ENCODE data around the gene SSC5D.

The SSC5D gene

GRCh38 chr19:55473225-55474012, 14.8 kb upstream of the SSC5D start:
- TF ChIP-seq REST (IDR thresholded peaks at IDR 0.05; ENCODE audit: insufficient read depth in 1 of 2, low read depth in 2 of 2, low read length in 2 of 2) (no peak), FOXP2 (optimal IDR thresholded peaks at IDR 0.05; ENCODE audit: borderline replicate concordance, extremely low read depth, extremely low read length, insufficient read depth) (no peak), SIN3A (IDR thresholded peaks at IDR 0.05; ENCODE audit: borderline replicate concordance, insufficient read depth, low read length) (no peak), TAF1 (IDR thresholded peaks at IDR 0.05; ENCODE audit: borderline replicate concordance, insufficient read depth, low read length) (no peak), POLR2AphosphoS5 (IDR thresholded peaks at IDR 0.05; ENCODE audit: low read depth, low read length) (no peak)

GRCh38 chr19:55474269-55475265, 13.7 kb upstream of the SSC5D start:
- TF ChIP-seq FOXP2 (optimal IDR thresholded peaks at IDR 0.05; ENCODE audit: borderline replicate concordance, extremely low read depth, extremely low read length, insufficient read depth), result no peak
- no peak for TF ChIP-seq TAF1 (IDR thresholded peaks at IDR 0.05; ENCODE audit: borderline replicate concordance, insufficient read depth, low read length)
- TF ChIP-seq REST (IDR thresholded peaks at IDR 0.05; ENCODE audit: insufficient read depth in 1 of 2, low read depth in 2 of 2, low read length in 2 of 2), result no peak
- TF ChIP-seq SIN3A (IDR thresholded peaks at IDR 0.05; ENCODE audit: borderline replicate concordance, insufficient read depth, low read length), result no peak
- TF ChIP-seq POLR2AphosphoS5 (IDR thresholded peaks at IDR 0.05; ENCODE audit: low read depth, low read length), result no peak

- TF ChIP-seq FOXP2 (optimal IDR thresholded peaks at IDR 0.05; ENCODE audit: borderline replicate concordance, extremely low read depth, extremely low read length, insufficient read depth) (peak; percentile 79), REST (IDR thresholded peaks at IDR 0.05; ENCODE audit: insufficient read depth in 1 of 2, low read depth in 2 of 2, low read length in 2 of 2) (0 out of 4 replicates have a peak, but pooled peaks of 1 of the 2 experiments have one; percentile 4), POLR2AphosphoS5 (IDR thresholded peaks at IDR 0.05; ENCODE audit: low read depth, low read length) (peak; percentile 29; the same call in 1 of the 2 replicates), TAF1 (IDR thresholded peaks at IDR 0.05; ENCODE audit: borderline replicate concordance, insufficient read depth, low read length) (no peak), SIN3A (IDR thresholded peaks at IDR 0.05; ENCODE audit: borderline replicate concordance, insufficient read depth, low read length) (no peak; the same call in 1 of the 2 replicates)
Observed at GRCh38 chr19:55476100-55476775, 12.0 kb upstream of the SSC5D start, which contains the start of gene ZNF628. ZNF628 (plus strand) TSS chr19:55476617; CDS start chr19:55479911, 3,294 bp downstream.

- TF ChIP-seq SIN3A (IDR thresholded peaks at IDR 0.05; ENCODE audit: borderline replicate concordance, insufficient read depth, low read length) (no peak), REST (IDR thresholded peaks at IDR 0.05; ENCODE audit: insufficient read depth in 1 of 2, low read depth in 2 of 2, low read length in 2 of 2) (no peak), FOXP2 (optimal IDR thresholded peaks at IDR 0.05; ENCODE audit: borderline replicate concordance, extremely low read depth, extremely low read length, insufficient read depth) (no peak), POLR2AphosphoS5 (IDR thresholded peaks at IDR 0.05; ENCODE audit: low read depth, low read length) (no peak), TAF1 (IDR thresholded peaks at IDR 0.05; ENCODE audit: borderline replicate concordance, insufficient read depth, low read length) (no peak)
Observed at GRCh38 chr19:55477905-55478304, 10.3 kb upstream of the SSC5D start.

Data from PFSK-1 (cell line).